Activated effector memory CD4-positive, alpha-beta T cell treated with anti-CD3 and anti-CD28 coated beads, Interleukin-2, amount 50 U/mL, for 16 hours (primary cell): Measurements from ENCODE around the gene C1orf74.

Source experiments
- DNase-seq: peaks from one replicate; pipeline ENCODE4 v3.0.0-alpha.2; 2020

The C1orf74 gene

DNA sequence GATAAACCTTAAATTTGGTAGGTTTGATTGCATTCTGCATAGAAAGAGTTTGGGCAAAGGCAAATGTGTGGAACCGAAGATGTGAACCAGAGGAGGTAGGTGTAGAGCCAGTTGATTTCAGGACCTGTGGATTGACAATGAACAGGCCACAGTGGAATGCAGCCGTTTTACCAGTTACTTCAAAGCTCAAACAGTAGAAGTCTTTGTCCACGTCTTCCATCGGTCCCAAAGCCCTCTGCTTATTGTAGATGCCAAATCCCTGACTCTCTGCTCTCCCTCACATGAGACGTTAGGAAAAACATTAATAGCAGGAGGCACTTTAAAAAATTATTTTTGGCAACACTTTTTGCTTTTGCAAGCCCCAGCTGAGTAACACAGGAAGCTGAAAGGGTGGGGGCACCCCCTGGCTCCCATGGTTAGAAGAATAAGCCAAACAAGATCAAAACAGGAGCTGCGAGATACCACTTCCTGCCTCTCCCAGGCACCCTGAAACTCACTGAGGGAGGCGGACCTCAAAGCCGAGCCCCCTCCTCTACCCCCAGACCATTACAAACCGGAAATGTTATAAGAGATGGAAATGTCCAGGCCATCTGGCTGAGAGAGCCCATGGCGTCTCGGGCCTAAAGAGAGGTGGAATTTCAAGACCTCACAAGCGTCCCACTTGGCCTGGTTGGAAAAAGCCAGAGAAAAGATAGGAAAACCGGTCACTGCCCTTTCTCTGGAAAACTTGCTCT is 15.0 kb downstream of the C1orf74 start:
- peak; percentile 90 for DNase-seq

GRCh38 chr1:209768354-209768774 is 16.0 kb downstream of the C1orf74 start:
- peak; percentile 90 for DNase-seq

GRCh38 chr1:209767706-209768105 is 16.7 kb downstream of the C1orf74 start:
- no peak for DNase-seq

GRCh38 chr1:209767096-209767495 is 17.3 kb downstream of the C1orf74 start:
- no peak for DNase-seq

DNA sequence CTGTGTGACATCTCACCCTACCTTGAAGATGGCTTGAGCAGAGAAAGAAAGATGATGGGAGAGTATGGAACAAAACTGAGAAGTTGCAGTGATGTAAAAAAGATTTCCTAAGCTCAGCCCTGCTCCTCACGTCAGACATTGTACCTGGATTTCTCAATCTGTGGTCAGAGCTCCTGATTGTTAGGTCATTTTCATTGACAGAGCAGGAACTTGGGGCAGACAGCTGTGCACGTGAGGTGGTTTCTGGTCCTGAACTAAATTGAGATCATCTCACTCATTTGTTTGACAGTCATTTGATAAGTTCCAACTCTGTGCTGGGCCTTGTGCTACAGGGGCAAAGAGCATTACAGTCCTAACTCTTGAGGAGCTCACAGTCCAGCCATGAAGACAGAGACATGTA is 18.3 kb downstream of the C1orf74 start:
- no peak for DNase-seq

DNA sequence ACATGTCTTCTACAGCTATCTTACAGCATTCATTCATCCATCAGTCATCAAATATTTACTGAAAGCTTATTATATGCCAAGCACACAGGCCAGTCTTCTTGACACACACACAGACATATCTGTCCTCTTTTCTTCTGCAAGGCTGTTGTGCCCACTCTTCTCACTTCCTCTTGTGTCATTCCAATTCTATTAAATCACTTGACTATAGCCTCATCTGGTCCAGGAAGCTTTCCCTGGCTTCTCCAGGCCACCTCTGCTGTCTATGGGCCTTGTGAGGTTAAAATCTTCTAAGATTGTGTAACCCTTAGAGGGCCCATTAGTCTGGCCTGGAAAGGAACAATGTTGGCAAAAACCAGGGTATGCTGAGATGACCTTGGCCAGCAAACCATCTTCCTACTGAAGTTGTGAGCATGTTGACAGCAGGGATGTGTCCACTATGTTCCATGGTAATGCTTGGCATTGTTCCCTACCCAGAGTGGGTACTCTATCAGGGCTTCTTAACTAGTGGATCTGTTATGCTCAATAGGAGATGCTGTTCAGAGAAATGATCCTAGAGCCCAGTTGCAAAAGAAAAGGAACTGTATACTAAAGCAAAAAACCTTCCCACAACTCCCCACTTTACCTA is 23.2 kb downstream of the C1orf74 start:
- no peak for DNase-seq

GRCh38 chr1:209759829-209760359 is 24.5 kb downstream of the C1orf74 start:
- no peak for DNase-seq

- DNase-seq: no peak
Measured at GRCh38 chr1:209758400-209758799, 26.0 kb downstream of the C1orf74 start.

DNA sequence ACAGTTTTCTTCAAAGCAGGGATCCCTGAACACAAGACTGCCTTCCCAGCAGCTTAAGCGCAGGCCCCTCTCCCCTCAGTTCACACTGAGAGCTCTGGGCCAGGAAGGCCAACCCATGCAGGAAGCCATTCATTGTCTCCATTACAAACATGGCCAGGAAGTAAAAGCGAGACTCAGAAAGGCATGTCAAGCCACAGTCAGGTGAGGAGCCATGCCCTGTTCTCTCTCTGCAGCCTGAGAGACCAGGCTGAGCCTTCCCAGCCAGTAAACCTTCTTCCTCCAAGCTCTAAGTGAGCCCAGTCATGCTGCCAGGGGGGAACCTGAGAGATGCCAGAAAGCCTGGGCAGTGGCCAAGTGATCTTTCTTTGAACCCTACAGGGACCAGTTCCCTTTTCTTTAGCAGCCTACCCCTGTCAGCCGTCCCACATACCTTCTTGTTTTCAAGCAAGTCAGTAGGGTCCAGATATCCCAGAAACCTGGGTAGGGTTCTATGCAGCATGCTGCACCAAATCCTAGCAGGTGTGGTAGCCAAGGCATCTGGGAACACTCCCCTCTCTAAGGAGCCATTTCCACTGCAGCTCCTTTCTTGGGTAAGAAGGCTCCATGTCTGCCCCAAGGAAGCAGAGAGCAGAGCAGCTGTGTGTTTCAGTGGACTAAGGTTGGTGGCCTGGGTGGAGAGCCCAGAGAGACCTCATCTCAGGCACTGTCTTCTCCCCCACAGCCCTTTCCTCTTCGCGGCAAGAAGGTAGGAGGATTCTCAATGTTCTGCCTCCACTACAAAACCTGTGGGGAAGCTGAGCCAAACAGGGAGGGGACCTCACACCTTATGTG is 27.5 kb downstream of the C1orf74 start:
- peak; percentile 78 for DNase-seq

DNA sequence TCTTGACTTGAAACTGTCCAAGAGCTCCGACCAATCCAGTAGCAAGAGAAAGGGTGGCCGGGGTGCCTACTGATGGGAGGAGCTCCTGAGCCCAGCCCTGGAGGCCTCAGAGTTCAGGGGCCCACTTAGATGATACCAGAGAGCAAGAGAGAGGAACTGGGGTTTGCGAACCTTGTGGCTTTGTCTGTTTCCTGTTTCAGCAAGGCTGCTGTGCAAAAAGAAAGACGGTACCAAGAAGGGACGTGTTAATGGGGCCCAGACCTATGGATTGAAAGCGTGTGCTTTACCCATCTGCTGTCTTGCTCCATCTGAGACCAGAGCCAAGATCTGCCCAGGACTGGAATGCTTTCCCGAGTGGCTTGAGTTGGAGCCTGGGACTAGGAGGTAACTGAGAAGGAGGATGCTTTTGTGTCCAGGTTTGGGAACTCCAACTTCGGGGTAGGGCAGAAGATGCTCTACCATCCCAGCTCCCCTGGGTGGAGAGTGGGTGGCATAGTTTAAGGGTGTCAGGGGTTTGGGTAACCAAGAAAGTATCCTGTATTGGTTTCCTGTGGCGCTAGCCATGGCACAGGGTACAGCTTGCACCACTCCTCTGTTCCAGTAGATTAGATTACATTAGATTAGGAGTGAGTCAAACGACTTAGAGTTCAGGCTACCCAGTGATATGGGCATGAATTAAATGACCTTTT is 28.3 kb downstream of the C1orf74 start, which contains the start of gene TRAF3IP3:
TRAF3IP3 (plus strand) TSS at position 128 of the 689 bp plus-strand sequence. CDS start 3,987 bp downstream, outside the sequence.
- DNase-seq: peak; percentile 88

- DNase-seq: no peak
Measured at GRCh38 chr1:209755256-209755655, 29.1 kb downstream of the C1orf74 start.

DNA sequence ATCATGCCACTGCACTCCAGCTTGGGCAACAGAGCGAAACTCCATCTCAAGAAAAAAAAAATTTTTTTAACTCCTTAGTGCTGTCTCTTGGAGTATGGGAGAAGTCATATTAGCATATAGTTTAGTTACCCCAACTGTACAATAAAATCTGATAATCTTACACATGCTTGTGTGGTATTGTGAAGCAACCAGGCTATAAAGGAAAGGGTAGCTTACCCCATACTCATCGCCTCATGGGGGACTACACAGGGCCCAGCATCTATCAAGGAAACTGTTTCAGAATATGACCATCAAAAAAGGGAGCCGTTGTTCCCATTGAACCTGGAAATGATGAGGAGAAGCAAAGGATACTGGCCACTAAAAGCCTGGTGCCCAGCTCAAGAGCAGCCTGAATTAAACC is 31.5 kb downstream of the C1orf74 start:
- no peak for DNase-seq

- no peak for DNase-seq
Measured at GRCh38 chr1:209751627-209752231, 32.6 kb downstream of the C1orf74 start.

- no peak for DNase-seq
Measured at GRCh38 chr1:209749670-209750323, 34.6 kb downstream of the C1orf74 start.

DNA sequence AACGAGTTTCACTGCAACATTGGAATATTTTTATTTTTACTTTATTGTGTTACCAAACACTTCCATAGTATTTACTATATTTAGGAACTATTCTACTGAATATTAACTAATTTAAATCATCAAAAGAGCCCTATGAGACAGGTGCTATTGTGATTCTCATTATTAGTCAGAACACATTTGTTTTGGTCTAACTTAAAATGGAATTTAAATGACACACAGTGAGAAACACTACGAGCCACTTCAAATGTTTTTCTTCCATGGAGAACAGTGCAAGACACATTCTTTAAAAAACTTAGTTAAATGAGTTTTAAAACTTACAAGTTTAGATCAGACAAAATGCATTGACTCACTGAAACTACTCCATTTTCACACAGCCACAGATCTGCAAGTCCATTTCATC is 35.2 kb downstream of the C1orf74 start:
- no peak for DNase-seq

GRCh38 chr1:209748620-209749019 is 35.7 kb downstream of the C1orf74 start:
- no peak for DNase-seq

DNA sequence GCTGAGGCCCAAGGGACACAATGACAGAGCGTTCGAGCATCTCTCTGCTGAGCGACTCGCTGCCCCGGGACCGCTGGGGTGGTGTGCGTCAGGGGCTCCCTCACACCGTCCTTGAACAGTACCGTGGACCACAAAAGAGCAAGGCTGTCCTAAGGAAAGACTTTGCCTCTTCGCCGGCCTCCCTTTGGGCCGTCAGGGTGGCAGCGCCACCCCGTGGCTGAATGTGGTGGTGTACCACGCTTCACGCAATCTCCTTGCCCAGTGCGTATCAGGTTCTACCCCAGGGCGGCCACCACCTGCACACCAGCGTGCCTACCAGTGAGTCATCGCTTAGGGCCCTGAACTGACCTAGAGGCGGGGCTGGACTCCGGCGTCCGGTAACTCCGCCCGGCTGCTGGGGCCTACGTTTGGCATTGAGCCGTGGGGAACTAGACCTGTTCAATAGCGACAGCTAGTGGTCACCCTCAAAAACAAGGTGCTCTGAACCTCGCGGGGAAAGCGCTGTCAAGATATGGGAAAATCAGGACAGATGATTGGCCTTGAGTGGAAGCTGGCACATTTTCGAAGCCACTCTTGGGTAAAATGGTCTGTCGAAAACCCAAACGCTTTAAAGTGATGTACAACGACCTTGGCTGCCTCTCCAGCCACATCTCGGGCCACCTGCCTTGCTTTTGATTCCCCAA is 36.6 kb downstream of the C1orf74 start:
- DNase-seq: peak; percentile 94

DNA sequence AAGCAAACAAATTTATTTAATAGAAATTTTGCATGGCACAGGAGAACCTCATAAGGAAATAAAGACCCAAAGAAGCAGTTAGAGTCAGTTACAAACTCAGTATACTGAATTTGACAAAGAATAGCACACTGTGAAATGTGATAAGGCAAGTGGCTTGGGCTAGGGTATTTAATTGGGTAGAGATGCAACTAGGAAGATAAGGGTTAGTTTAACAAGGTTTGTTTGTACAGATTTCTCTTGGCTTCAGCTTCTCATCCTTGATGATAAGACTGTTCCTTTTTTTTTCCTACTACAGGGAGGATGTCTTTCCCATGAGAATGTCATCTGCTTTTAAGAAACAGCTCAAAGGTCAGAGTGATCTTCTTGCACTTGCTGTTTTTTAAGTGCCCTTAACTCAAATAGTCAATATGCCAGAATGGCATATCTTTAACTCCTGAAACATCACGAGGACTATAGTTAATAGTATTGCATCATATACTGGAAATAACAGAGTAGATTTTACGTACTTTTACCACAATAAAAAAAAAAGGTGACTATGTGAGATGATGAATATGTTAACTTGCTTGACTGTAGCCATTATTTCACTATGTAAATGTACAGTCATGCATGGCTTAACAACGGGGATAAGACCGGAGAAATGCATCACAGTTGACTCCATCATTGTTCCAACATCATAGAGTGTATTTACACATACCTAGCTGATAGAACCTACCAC is 37.8 kb downstream of the C1orf74 start:
- no peak for DNase-seq

DNA sequence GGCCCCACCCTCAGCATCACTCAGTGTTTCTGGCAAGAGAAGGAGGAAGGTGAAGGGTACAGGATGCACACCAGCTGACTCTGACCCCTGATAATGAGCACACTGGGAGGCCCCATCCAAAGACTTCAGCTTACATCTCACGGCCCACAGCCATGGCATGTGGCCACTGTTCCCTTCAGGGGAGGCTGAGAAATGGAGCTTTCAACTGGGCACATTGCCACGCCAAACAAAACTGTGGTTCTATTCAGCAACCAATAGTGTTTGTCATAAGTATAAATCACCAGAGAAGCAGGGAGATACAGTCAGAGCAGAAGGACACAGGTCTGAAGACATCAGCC is 41.2 kb downstream of the C1orf74 start:
- DNase-seq: no peak

- no peak for DNase-seq
Measured at GRCh38 chr1:209742409-209743144, 41.8 kb downstream of the C1orf74 start.
